Measurements from ENCODE around the gene DLG2. TPM values are rescaled to one million over a fixed set of nuclear protein-coding genes. Genes with fewer than 3 reads are reported as not detected.

The DLG2 gene
- total and polyA plus RNA-seq, 9 donors: 2.5 to 20.7 (median 12.0) TPM

DNA sequence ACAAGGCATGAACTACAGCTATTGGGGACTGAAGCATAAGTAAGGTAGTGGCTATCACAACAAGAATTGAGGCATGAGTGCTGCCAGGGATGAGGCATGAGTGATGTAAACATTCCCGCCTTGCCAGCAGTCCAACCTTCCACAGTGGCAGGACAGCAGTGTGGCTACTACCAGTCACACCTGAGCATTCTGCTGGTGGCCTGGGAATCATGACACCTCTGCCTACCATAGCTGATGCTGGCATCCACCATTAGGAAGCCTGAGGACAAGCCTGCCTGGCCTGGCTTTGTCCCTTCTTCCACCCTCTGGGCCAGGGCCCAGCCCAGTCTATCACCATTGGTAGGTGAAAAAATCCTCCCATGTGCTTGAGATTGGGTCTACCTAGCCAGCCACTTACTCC lies 1628.2 kb downstream of the DLG2 start:
- Histone ChIP-seq H3K4me3 (no peak overlapping the region), H3K9me3 (no peaks in the 10 kb centered on the region), H3K36me3 (no peaks in the 10 kb centered on the region), H3K4me1 (ENCODE audit: insufficient read depth) (no peaks in the 10 kb centered on the region), H3K27ac (no peak overlapping the region), H3K27me3 (no peaks in the 10 kb centered on the region)
- intact Hi-C loops (cut with DNase I): no loop called here
- TF ChIP-seq POLR2A (IDR thresholded peaks at IDR 0.05) (no peak), EP300 (IDR thresholded peaks at IDR 0.05) (no peak)
- TF ChIP-seq, protein P1, sequence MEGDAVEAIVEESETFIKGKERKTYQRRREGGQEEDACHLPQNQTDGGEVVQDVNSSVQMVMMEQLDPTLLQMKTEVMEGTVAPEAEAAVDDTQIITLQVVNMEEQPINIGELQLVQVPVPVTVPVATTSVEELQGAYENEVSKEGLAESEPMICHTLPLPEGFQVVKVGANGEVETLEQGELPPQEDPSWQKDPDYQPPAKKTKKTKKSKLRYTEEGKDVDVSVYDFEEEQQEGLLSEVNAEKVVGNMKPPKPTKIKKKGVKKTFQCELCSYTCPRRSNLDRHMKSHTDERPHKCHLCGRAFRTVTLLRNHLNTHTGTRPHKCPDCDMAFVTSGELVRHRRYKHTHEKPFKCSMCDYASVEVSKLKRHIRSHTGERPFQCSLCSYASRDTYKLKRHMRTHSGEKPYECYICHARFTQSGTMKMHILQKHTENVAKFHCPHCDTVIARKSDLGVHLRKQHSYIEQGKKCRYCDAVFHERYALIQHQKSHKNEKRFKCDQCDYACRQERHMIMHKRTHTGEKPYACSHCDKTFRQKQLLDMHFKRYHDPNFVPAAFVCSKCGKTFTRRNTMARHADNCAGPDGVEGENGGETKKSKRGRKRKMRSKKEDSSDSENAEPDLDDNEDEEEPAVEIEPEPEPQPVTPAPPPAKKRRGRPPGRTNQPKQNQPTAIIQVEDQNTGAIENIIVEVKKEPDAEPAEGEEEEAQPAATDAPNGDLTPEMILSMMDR (IDR thresholded peaks at IDR 0.05): no peak
- DNase-seq: no peak
- 93 to 100% (median 100%) methylated on average over 1 of the region's 1 CpG for WGBS, 3 donors

DNA sequence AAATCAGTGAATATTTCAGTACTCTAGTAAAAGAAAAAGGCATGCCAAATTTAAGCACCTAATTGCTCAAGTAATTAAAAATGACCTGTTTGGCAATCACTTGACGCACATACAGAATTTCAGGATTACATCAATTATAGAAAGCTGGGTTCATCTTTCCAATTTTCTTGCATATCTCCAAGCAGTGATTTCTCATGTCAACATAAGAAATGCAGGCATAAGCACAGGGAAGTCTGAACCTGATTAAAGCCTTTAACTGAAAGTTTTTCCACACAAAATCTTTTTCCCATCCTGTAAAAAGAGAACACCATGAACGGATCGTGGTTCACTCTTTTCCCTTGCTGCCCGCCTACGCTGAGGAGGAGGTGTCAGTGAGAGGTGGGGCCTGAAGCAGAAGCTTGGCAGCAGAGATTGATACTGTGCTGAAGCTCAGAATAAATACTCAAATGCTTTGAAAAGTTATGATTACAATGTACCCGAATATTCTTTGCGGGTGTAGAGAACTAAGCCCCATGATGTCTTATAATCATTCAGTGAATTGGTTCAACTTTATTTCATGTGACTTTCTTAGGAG lies 1636.9 kb downstream of the DLG2 start:
- no peaks in the 10 kb centered on the region for H3K27me3 ChIP-seq
- TF ChIP-seq EP300 (IDR thresholded peaks at IDR 0.05): no peak
- TF ChIP-seq, protein P1 (IDR thresholded peaks at IDR 0.05): no peak
- no peak for TF ChIP-seq POLR2A (IDR thresholded peaks at IDR 0.05)
- H3K4me3 ChIP-seq: no peak overlapping the region
- intact Hi-C loops (cut with DNase I): no loop called here
- WGBS, 3 donors: 5 to 15% (median 6%) methylated on average over 7 of the region's 7 CpGs
- H3K4me1 ChIP-seq (ENCODE audit: insufficient read depth): no peaks in the 10 kb centered on the region
- no peaks in the 10 kb centered on the region for H3K36me3 ChIP-seq
- DNase-seq: peak in 3 of 5 donors; percentile 18 to 34 (median 23)
- no peak overlapping the region for H3K27ac ChIP-seq
- H3K9me3 ChIP-seq: no peaks in the 10 kb centered on the region

DNA sequence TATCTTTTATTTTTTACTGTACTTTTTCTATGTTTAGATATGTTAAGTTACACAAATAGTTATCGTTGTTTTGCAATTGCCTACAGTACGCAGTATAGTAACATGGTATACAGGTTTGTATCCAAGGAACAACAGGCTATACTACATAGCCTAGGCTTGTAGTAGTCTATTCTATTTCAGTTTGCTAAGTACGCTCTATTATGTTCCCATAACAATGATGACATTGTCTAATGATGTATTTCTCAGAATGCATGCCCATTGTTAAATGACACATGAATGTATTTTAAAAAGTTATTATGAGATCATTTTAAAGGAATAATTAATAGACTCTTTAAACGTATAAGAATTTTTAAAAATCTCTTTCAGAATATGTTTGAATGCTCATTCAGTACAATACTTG lies 1644.3 kb downstream of the DLG2 start:
- intact Hi-C loops (cut with DNase I): no loop called here
- Histone ChIP-seq H3K4me1 (ENCODE audit: insufficient read depth) (no peaks in the 10 kb centered on the region), H3K27ac (no peak overlapping the region), H3K4me3 (no peak overlapping the region), H3K36me3 (no peaks in the 10 kb centered on the region), H3K27me3 (no peaks in the 10 kb centered on the region), H3K9me3 (no peaks in the 10 kb centered on the region)
- DNase-seq: no peak
- no peak for TF ChIP-seq EP300 (IDR thresholded peaks at IDR 0.05)
- no peak for TF ChIP-seq POLR2A (IDR thresholded peaks at IDR 0.05)
- TF ChIP-seq, protein P1 (IDR thresholded peaks at IDR 0.05): no peak
- 94 to 96% (median 96%) methylated on average over 4 of the region's 4 CpGs for WGBS, 3 donors

DNA sequence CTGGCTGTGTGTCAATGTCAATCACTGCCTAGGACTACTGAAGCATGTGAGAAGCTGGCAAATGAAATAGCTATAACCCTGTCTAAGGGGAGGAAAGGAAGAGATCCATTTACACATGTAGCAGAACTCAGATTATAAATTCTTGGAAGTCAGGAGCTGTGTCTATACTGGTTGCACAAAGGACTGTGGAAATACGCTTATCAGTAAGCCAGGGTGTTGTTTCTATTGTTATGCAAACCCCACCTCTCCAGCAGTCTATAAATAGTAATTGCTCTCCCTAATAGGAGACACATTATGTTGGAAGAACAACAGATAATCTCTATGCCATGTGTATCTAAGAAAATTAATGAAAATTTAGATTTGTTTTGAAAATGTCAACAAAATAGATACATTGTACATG lies 1647.6 kb downstream of the DLG2 start:
- Histone ChIP-seq H3K9me3 (no peaks in the 10 kb centered on the region), H3K36me3 (no peaks in the 10 kb centered on the region), H3K27ac (no peak overlapping the region), H3K4me1 (ENCODE audit: insufficient read depth) (no peaks in the 10 kb centered on the region), H3K4me3 (no peak overlapping the region), H3K27me3 (no peaks in the 10 kb centered on the region)
- no peak for TF ChIP-seq EP300 (IDR thresholded peaks at IDR 0.05)
- TF ChIP-seq POLR2A (IDR thresholded peaks at IDR 0.05): no peak
- TF ChIP-seq, protein P1 (IDR thresholded peaks at IDR 0.05): no peak
- 85 to 95% (median 92%) methylated on average over 1 of the region's 1 CpG for WGBS, 3 donors
- intact Hi-C loops (cut with DNase I): no loop called here
- DNase-seq: no peak

Data from ovary (tissue), 9 donors.